ENCODE measurements around the gene ULK2.

GRCh38 chr17:19755821-19756510 lies 111.8 kb downstream of the ULK2 start:
- TF ChIP-seq CTCF (IDR thresholded peaks at IDR 0.05; ENCODE audit: low read length) (no peak), EZH2 (IDR thresholded peaks at IDR 0.05; ENCODE audit: borderline replicate concordance, low read length) (no peak)

Data from OCI-LY1 (cell line).